HCT116 (cell line): ENCODE results near the gene SYTL2.
"Not testable (repeated sequence)": the region's sequence is repeated elsewhere in the genome, so short reads cannot be mapped to it uniquely, and the experiment has no call there.

ENCODE experiments used
- EZH2phosphoT487 ChIP-seq: fragments of 200-600 bp; IDR thresholded peaks from 2 replicates; pipeline ENCODE4 v1.6.1; 2018; ENCODE audit warnings: antibody characterized with exemption, borderline replicate concordance
- POLR2A ChIP-seq: IDR thresholded peaks from 2 replicates; pipeline ENCODE4 v1.7.0; 2011; ENCODE audit warnings: borderline replicate concordance; ENCODE audit not compliant: insufficient read depth, insufficient read length; ENCODE audit errors: extremely low read depth
- SP1 ChIP-seq: IDR thresholded peaks from 2 replicates; pipeline ENCODE4 v1.6.1; 2012; ENCODE audit warnings: low read depth
- TF ChIP-seq, protein P1 (sequence below): IDR thresholded peaks from 2 replicates; pipeline ENCODE4 v1.6.1; 2011; ENCODE audit warnings: mild to moderate bottlenecking, low read length, moderate library complexity; ENCODE audit not compliant: insufficient replicate concordance; ENCODE audit errors: extremely low read depth
- TF ChIP-seq, protein P2 (sequence below), 3 experiments: fragments of 200-600 bp in 1 of 3; sonication (generic) in 1 of 3; IDR thresholded peaks in 2 of 3; conservative IDR thresholded peaks in 1 of 3; 2 replicates each; pipeline ENCODE4 v1.5.1; 2012 to 2017; ENCODE audit warnings: low read depth in 2 of 3, low read length in 2 of 3, antibody characterized with exemption in 1 of 3, borderline replicate concordance in 1 of 3, control low read depth in 1 of 3, mild to moderate bottlenecking in 1 of 3, mixed read lengths in 1 of 3, mixed run types in 1 of 3, moderate library complexity in 1 of 3; ENCODE audit not compliant: insufficient read depth in 1 of 3
- TF ChIP-seq, protein P3 (sequence below): IDR thresholded peaks from 2 replicates; pipeline ENCODE4 v1.6.1; 2012

DNA sequence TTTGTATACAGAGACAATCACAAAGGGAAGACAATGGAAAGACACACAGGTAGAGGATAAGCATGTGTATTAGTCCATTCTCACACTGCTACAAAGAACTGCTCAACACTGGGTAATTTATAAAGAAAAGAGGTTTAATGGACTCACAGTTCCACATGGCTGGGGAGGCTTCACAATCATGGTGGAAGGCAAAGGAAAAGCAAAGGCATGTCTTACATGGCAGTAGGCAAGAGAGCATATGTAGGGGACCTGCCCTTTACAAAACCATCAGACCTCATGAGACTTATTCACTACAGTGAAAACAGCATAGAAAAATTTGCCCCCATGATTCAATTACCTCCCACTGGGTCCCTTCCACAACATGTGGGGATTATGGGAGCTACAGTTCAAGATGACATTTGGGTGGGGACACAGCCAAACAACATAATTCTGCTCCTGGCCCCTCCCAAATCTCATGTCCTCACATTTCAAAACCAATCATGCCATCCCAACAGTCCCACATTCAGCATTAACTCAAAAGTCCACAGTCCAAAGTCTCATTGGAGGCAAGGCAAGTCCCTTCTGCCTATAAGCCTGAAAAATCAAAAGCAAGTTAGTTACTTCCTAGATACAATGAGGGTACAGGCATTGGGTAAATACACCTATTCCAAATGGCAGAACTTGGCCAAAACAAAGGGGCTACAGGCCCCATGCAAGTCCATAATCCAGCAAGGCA is 139.8 kb downstream of the SYTL2 start:
- TF ChIP-seq, protein P1, sequence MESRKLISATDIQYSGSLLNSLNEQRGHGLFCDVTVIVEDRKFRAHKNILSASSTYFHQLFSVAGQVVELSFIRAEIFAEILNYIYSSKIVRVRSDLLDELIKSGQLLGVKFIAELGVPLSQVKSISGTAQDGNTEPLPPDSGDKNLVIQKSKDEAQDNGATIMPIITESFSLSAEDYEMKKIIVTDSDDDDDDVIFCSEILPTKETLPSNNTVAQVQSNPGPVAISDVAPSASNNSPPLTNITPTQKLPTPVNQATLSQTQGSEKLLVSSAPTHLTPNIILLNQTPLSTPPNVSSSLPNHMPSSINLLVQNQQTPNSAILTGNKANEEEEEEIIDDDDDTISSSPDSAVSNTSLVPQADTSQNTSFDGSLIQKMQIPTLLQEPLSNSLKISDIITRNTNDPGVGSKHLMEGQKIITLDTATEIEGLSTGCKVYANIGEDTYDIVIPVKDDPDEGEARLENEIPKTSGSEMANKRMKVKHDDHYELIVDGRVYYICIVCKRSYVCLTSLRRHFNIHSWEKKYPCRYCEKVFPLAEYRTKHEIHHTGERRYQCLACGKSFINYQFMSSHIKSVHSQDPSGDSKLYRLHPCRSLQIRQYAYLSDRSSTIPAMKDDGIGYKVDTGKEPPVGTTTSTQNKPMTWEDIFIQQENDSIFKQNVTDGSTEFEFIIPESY = not testable (repeated sequence)
- TF ChIP-seq, protein P2, sequence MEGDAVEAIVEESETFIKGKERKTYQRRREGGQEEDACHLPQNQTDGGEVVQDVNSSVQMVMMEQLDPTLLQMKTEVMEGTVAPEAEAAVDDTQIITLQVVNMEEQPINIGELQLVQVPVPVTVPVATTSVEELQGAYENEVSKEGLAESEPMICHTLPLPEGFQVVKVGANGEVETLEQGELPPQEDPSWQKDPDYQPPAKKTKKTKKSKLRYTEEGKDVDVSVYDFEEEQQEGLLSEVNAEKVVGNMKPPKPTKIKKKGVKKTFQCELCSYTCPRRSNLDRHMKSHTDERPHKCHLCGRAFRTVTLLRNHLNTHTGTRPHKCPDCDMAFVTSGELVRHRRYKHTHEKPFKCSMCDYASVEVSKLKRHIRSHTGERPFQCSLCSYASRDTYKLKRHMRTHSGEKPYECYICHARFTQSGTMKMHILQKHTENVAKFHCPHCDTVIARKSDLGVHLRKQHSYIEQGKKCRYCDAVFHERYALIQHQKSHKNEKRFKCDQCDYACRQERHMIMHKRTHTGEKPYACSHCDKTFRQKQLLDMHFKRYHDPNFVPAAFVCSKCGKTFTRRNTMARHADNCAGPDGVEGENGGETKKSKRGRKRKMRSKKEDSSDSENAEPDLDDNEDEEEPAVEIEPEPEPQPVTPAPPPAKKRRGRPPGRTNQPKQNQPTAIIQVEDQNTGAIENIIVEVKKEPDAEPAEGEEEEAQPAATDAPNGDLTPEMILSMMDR (IDR thresholded peaks at IDR 0.05 in 2 of 3, conservative IDR thresholded peaks at IDR 0.05 in 1 of 3; ENCODE audit: borderline replicate concordance in 1 of 3, insufficient read depth in 1 of 3, low read depth in 2 of 3, low read length in 2 of 3) = not testable (repeated sequence)
- TF ChIP-seq EZH2phosphoT487, POLR2A, SP1: not testable (repeated sequence)
- TF ChIP-seq, protein P3, sequence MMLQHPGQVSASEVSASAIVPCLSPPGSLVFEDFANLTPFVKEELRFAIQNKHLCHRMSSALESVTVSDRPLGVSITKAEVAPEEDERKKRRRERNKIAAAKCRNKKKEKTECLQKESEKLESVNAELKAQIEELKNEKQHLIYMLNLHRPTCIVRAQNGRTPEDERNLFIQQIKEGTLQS = not testable (repeated sequence)
